ENCODE measurements around the gene DLEU7. TPM values are rescaled to one million over a fixed set of nuclear protein-coding genes. Genes with fewer than 3 reads are reported as not detected.

The DLEU7 gene
- total and polyA plus RNA-seq, 2 of the 8 experiments (the other 6 are each of a cell fraction or from before 2014, with no cell fraction given), result 4.9 to 5.2 TPM

DNA sequence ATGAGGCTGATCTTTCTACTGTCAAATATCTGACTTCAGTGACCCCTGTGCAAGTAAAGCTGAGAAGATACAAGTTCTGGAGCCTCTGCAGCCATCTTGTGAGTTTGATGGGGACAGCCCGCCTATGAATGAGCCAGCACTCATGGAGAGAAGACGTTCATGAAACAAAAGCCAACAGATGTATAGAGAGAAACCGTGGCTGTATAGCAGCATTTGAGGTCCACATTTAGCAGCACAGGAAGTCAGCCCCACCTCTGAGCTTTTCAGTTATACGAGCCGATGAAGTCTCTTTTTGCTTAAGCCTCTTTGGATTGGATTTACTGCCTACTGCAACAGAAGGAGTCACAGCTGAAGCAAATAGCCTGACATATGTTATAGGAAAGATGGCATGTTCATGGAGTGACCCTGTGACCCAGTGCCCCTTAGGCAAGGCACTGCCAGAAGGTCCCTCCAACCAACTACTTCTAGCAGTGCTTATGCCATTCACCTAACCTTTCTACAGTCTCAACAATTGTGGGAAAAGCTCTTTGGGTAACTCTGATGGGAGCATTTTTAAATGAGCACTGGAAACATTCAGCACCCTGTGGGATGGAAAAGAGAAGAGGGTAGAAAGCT, 3.5 kb upstream of the DLEU7 start:
- H4K91ac ChIP-seq (replicated peaks; ENCODE audit: insufficient read length, low read length), result no peak overlapping the region
- H3K23me2 ChIP-seq (ENCODE audit: low read depth, low read length), result peaks cover 7% of the 10 kb centered on the region; the same call in 1 of the 2 replicates
- ChIA-PET CTCF (ENCODE audit: partially characterized antibody) (interaction anchor here (1.0 kb wide), 1 partner anchor 64 kb away, joined by 3 read pairs; no protein-coding TSS in a partner anchor), POLR2A (ENCODE audit: partially characterized antibody) (interaction anchor here (1.1 kb wide), 1 partner anchor 10 kb away, joined by 3 read pairs; no protein-coding TSS in a partner anchor)
- H2BK20ac ChIP-seq (ENCODE audit: low read length), result no peak overlapping the region
- WGBS, 2 experiments (ENCODE audit: extremely low coverage in 1 of 2, insufficient coverage in 1 of 2, insufficient read length in 1 of 2, insufficient replicate concordance in 2 of 2, low coverage in 1 of 2, low lambda C conversion rate in 2 of 2, missing lambda C conversion rate in 1 of 2), result 82% methylated on average over 5 of the region's 5 CpGs; no CpG with 5 or more reads in 1 of the 2 experiments
- H2BK12ac ChIP-seq (ENCODE audit: low read depth, low read length), result no peak overlapping the region
- FAIRE-seq, result no peak
- H3K9me3 ChIP-seq (ENCODE audit: insufficient read depth in 2 of 2, low read depth in 1 of 2, low read length in 1 of 2), result no peaks in the 10 kb centered on the region
- no peaks in the 10 kb centered on the region for H4K20me1 ChIP-seq (replicated peaks in 1 of 2; ENCODE audit: control insufficient read depth in 1 of 2, insufficient read depth in 2 of 2, low read length in 2 of 2)
- H3K14ac ChIP-seq (ENCODE audit: insufficient read length), result no peak overlapping the region
- no peak overlapping the region for H2AK5ac ChIP-seq (ENCODE audit: low read depth, low read length)
- no peak overlapping the region for H4K8ac ChIP-seq (ENCODE audit: extremely low read depth, insufficient read depth, low read length)
- H3K9ac ChIP-seq (replicated peaks in 1 of 4; ENCODE audit: extremely low read depth in 1 of 4, low read depth in 3 of 4, low read length in 3 of 4), result no peak overlapping the region
- H3K36me3 ChIP-seq (ENCODE audit: control insufficient read depth in 2 of 4, insufficient read depth in 4 of 4, low read length in 3 of 4), result no peaks in the 10 kb centered on the region
- H3K79me1 ChIP-seq (ENCODE audit: low read depth, low read length), result no peaks in the 10 kb centered on the region
- no peak overlapping the region for H3K56ac ChIP-seq (replicated peaks; ENCODE audit: insufficient read length, low read depth, low read length)
- peaks cover 6 to 23% (median 12%) of the 10 kb centered on the region in 4 experiments; a peak in 6 of 7 replicates for H3K27me3 ChIP-seq (replicated peaks in 1 of 4; ENCODE audit: control insufficient read depth in 3 of 4, extremely low read depth in 1 of 4, insufficient read depth in 3 of 4, low read length in 3 of 4)
- H2BK5ac ChIP-seq (ENCODE audit: low read depth, low read length), result no peak overlapping the region
- DNase-seq (ENCODE audit: low read depth in 1 of 2, low spot score in 2 of 2), result no peak
- H3K23ac ChIP-seq (ENCODE audit: insufficient read length), result no peak overlapping the region
- H3K18ac ChIP-seq (ENCODE audit: extremely low read depth, low read length), result no peak overlapping the region
- TF ChIP-seq, protein P1, sequence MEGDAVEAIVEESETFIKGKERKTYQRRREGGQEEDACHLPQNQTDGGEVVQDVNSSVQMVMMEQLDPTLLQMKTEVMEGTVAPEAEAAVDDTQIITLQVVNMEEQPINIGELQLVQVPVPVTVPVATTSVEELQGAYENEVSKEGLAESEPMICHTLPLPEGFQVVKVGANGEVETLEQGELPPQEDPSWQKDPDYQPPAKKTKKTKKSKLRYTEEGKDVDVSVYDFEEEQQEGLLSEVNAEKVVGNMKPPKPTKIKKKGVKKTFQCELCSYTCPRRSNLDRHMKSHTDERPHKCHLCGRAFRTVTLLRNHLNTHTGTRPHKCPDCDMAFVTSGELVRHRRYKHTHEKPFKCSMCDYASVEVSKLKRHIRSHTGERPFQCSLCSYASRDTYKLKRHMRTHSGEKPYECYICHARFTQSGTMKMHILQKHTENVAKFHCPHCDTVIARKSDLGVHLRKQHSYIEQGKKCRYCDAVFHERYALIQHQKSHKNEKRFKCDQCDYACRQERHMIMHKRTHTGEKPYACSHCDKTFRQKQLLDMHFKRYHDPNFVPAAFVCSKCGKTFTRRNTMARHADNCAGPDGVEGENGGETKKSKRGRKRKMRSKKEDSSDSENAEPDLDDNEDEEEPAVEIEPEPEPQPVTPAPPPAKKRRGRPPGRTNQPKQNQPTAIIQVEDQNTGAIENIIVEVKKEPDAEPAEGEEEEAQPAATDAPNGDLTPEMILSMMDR (IDR thresholded peaks at IDR 0.05; ENCODE audit: control extremely low read depth in 1 of 3, insufficient read depth in 1 of 3, low read depth in 1 of 3, low read length in 3 of 3), result no peak
- H3K79me2 ChIP-seq (ENCODE audit: control insufficient read depth in 1 of 2, insufficient read depth in 2 of 2, low read length in 2 of 2), result no peaks in the 10 kb centered on the region
- H2BK15ac ChIP-seq (ENCODE audit: low read length), result no peak overlapping the region
- no peak overlapping the region for H2BK120ac ChIP-seq (replicated peaks; ENCODE audit: low read depth, low read length)
- peaks cover 2 to 22% (median 10%) of the 10 kb centered on the region in 4 experiments for H3K4me1 ChIP-seq (replicated peaks in 1 of 4; ENCODE audit: control insufficient read depth in 3 of 4, insufficient read depth in 4 of 4, low read length in 3 of 4)
- no peak overlapping the region for H3K4ac ChIP-seq (replicated peaks; ENCODE audit: insufficient read length, low read depth, low read length)
- H3K4me3 ChIP-seq (ENCODE audit: extremely low read depth in 1 of 4, insufficient read depth in 2 of 4, low read depth in 3 of 4, low read length in 4 of 4), result no peak overlapping the region
- no peak overlapping the region for H3K27ac ChIP-seq (ENCODE audit: low read depth, low read length)
- H4K5ac ChIP-seq (ENCODE audit: insufficient read length, low read depth, low read length), result no peak overlapping the region
- H3K4me2 ChIP-seq (ENCODE audit: insufficient read depth in 1 of 2, low read depth in 2 of 2, low read length in 2 of 2), result no peak overlapping the region
- H2AFZ ChIP-seq (ENCODE audit: low read length), result no peak overlapping the region

All from H1 (cell line).